GM12878 (cell line): ENCODE data around the gene SP3. TPM values are rescaled to one million over a fixed set of nuclear protein-coding genes. Genes with fewer than 3 reads are reported as not detected.

Experiments
- EZH2 ChIP-seq: IDR thresholded peaks from 2 replicates; pipeline ENCODE4 v1.6.1; 2012; ENCODE audit warnings: low read depth, mild to moderate bottlenecking, control low read depth, inconsistent platforms, low read length, borderline replicate concordance; ENCODE audit not compliant: control insufficient read depth
- HDGF ChIP-seq: fragments of 450-650 bp; IDR thresholded peaks from 2 replicates; pipeline ENCODE4 v1.6.1; 2016; ENCODE audit warnings: antibody characterized with exemption
- SUPT20H ChIP-seq: IDR thresholded peaks from 2 replicates; pipeline ENCODE4 v1.6.1; 2011; ENCODE audit warnings: low read depth, mild to moderate bottlenecking, low read length, moderate library complexity, borderline replicate concordance; ENCODE audit not compliant: control insufficient read depth
- TCF7 ChIP-seq: IDR thresholded peaks from 2 replicates; pipeline ENCODE4 v1.6.1; 2014; ENCODE audit warnings: antibody characterized with exemption, borderline replicate concordance
- polyA plus RNA-seq, 11 experiments: library from polyadenylated mRNA; depleted of rRNA in 4 of 11; unstranded in 6 of 11; stranded (reverse) in 5 of 11; fragments of >200 nt; fragmentation: Nextera tagmentation in 4 of 11; fragmentation: Illumina TruSeq in 1 of 11; extraction: Ambion mirVana in 4 of 11; extraction: Trizol in 1 of 11; gene quantifications; 1 replicate in 1 of 11; 2 replicates in 10 of 11; pipeline versions ENCODE4 v1.2.1 to v1.2.3, GENCODE V29; 2011 to 2016; ENCODE audit warnings: inconsistent platforms in 2 of 11, missing spikeins in 2 of 11, low read depth in 1 of 11
- total RNA-seq, 4 experiments: library from RNA; depleted of rRNA in 3 of 4; stranded (reverse); fragments of >200 nt in 3 of 4; fragmentation: Illumina TruSeq in 1 of 4; extraction: Trizol in 1 of 4; gene quantifications; 2 replicates each; pipeline versions ENCODE4 v1.2.1 to v1.2.3, GENCODE V29; 2013 to 2021
- TF ChIP-seq, protein P1 (sequence below): fragments of 450-650 bp; IDR thresholded peaks from 2 replicates; pipeline ENCODE4 v1.6.1; 2017; ENCODE audit warnings: borderline replicate concordance
- TF ChIP-seq, protein P2 (sequence below): fragments of 450-650 bp; IDR thresholded peaks from 2 replicates; pipeline ENCODE4 v1.6.1; 2016; ENCODE audit warnings: mild to moderate bottlenecking
- TF ChIP-seq, protein P3 (sequence below): fragments of 450-650 bp; IDR thresholded peaks from 2 replicates; pipeline ENCODE4 v1.6.1; 2017; ENCODE audit warnings: antibody characterized with exemption, mild to moderate bottlenecking, moderate library complexity

The SP3 gene
- total and polyA plus RNA-seq, 10 of the 15 experiments (the other 5 are each of a cell fraction or from before 2014, with no cell fraction given): 9.9 to 87.6 (median 52.4) TPM

DNA sequence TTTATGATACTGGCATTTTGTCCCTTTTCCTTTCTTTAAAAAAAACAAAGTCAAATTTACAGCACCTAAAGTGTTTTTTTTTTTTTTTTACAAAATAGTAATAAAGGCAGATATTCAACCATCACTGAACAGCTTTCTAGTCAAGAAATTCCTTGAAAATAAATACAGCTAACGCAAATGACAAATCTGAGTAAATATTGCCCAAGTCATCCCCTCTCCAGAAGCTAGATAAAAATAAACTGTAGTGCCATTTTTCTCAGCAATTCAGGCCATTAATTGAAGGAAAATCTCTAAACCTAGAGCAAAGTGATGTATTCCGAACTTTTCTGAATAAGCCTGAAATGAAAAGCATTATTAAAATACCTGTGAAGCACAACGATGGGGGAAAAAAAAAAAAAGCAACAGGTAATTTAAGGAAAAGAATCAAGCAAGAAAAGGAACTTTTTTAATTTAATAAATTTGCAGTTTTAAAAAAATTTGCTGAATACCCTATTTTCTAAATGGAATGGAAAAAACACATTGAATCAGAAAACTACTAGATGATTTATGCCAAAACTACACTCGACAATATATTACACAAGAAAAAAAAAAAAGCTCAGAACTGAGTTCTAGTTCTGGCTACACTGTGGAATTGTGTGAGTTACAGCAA, 6.9 kb downstream of the SP3 start (continued):
- no peak for TF ChIP-seq EZH2
- TF ChIP-seq TCF7: no peak
- TF ChIP-seq, protein P1, sequence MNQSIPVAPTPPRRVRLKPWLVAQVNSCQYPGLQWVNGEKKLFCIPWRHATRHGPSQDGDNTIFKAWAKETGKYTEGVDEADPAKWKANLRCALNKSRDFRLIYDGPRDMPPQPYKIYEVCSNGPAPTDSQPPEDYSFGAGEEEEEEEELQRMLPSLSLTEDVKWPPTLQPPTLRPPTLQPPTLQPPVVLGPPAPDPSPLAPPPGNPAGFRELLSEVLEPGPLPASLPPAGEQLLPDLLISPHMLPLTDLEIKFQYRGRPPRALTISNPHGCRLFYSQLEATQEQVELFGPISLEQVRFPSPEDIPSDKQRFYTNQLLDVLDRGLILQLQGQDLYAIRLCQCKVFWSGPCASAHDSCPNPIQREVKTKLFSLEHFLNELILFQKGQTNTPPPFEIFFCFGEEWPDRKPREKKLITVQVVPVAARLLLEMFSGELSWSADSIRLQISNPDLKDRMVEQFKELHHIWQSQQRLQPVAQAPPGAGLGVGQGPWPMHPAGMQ: no peak
- no peak for TF ChIP-seq SUPT20H
- no peak for TF ChIP-seq HDGF
- TF ChIP-seq, protein P2, sequence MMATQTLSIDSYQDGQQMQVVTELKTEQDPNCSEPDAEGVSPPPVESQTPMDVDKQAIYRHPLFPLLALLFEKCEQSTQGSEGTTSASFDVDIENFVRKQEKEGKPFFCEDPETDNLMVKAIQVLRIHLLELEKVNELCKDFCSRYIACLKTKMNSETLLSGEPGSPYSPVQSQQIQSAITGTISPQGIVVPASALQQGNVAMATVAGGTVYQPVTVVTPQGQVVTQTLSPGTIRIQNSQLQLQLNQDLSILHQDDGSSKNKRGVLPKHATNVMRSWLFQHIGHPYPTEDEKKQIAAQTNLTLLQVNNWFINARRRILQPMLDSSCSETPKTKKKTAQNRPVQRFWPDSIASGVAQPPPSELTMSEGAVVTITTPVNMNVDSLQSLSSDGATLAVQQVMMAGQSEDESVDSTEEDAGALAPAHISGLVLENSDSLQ: no peak
- TF ChIP-seq, protein P3, sequence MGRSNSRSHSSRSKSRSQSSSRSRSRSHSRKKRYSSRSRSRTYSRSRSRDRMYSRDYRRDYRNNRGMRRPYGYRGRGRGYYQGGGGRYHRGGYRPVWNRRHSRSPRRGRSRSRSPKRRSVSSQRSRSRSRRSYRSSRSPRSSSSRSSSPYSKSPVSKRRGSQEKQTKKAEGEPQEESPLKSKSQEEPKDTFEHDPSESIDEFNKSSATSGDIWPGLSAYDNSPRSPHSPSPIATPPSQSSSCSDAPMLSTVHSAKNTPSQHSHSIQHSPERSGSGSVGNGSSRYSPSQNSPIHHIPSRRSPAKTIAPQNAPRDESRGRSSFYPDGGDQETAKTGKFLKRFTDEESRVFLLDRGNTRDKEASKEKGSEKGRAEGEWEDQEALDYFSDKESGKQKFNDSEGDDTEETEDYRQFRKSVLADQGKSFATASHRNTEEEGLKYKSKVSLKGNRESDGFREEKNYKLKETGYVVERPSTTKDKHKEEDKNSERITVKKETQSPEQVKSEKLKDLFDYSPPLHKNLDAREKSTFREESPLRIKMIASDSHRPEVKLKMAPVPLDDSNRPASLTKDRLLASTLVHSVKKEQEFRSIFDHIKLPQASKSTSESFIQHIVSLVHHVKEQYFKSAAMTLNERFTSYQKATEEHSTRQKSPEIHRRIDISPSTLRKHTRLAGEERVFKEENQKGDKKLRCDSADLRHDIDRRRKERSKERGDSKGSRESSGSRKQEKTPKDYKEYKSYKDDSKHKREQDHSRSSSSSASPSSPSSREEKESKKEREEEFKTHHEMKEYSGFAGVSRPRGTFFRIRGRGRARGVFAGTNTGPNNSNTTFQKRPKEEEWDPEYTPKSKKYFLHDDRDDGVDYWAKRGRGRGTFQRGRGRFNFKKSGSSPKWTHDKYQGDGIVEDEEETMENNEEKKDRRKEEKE: no peak
- TF ChIP-seq, all 136 proteins: peak for 0
